SK-MEL-5 (cell line): ENCODE results near the gene PAQR6. TPM values are rescaled to one million over a fixed set of nuclear protein-coding genes. Genes with fewer than 3 reads are reported as not detected.

Experiments
- total RNA-seq: library from RNA; depleted of rRNA; stranded (reverse); fragments of >200 nt; shearing (Covaris generic); gene quantifications from 2 replicates; pipeline ENCODE4 v1.2.3, GENCODE V29; 2014; rRNA removed

The PAQR6 gene
- total RNA-seq, 1 experiment from 2014 or later, result 0.13 TPM

Other genes starting within 250 kb of the PAQR6 start
- 350 and 401 TPM in 2 replicates for gene SSR2, start 227.1 kb downstream of the PAQR6 start, total RNA-seq
- 22.7 and 23.3 TPM in 2 replicates for gene UBQLN4, start 194.3 kb downstream of the PAQR6 start, total RNA-seq
- gene LAMTOR2, start 193.3 kb downstream of the PAQR6 start, total RNA-seq, result 56.1 and 61.7 TPM in 2 replicates
- gene RAB25, start 186.9 kb downstream of the PAQR6 start, total RNA-seq, result not detected in 2 replicates
- gene MEX3A, start 165.6 kb downstream of the PAQR6 start, total RNA-seq, result 3.0 and 3.4 TPM in 2 replicates
- gene LMNA, start 133.3 kb downstream of the PAQR6 start, total RNA-seq, result 515 and 576 TPM in 2 replicates
- gene SEMA4A, start 94.5 kb downstream of the PAQR6 start, total RNA-seq, result 0.11 and 1.3 TPM in 2 replicates
- 26.0 and 26.6 TPM in 2 replicates for gene SLC25A44, start 54.0 kb downstream of the PAQR6 start, total RNA-seq
- gene PMF1, start 35.0 kb downstream of the PAQR6 start, total RNA-seq, result 60.3 and 64.4 TPM in 2 replicates
- gene BGLAP, start 5.9 kb downstream of the PAQR6 start, total RNA-seq, result 0.48 TPM in 1 of 2 replicates, not detected in the other
- 77.5 and 80.5 TPM in 2 replicates for gene SMG5, start 34.8 kb upstream of the PAQR6 start, total RNA-seq
- gene TMEM79, start 36.3 kb upstream of the PAQR6 start, total RNA-seq, result 0.96 and 1.0 TPM in 2 replicates
- gene GLMP, start 47.6 kb upstream of the PAQR6 start, total RNA-seq, result 408 and 450 TPM in 2 replicates
- gene VHLL, start 51.3 kb upstream of the PAQR6 start, total RNA-seq, result 0.27 TPM in 1 of 2 replicates, not detected in the other
- gene CCT3, start 90.2 kb upstream of the PAQR6 start, total RNA-seq, result 507 and 520 TPM in 2 replicates
- 1.3 and 3.0 TPM in 2 replicates for gene TSACC, start 90.5 kb upstream of the PAQR6 start, total RNA-seq
- gene RHBG, start 121.2 kb upstream of the PAQR6 start, total RNA-seq, result not detected in 2 replicates